ENCODE results near the gene CCDC136. TPM values are rescaled to one million over a fixed set of nuclear protein-coding genes. Genes with fewer than 3 reads are reported as not detected.

CCDC136 gene
- total RNA-seq, 1 experiment from 2014 or later, result 11.1 TPM

GRCh38 chr7:128848289-128849155 lies 56.8 kb downstream of the CCDC136 start:
- BruUV-seq (replicated peaks), result no TSS peak
- Histone ChIP-seq H3K79me2 (ENCODE audit: insufficient read depth, low read length) (no peaks in the 10 kb centered on the region), H3K4me2 (ENCODE audit: low read length) (no peak overlapping the region), H3K4me3 (replicated peaks in 1 of 2; ENCODE audit: low read depth in 1 of 2, low read length in 2 of 2) (no peak overlapping the region), H3K36me3 (ENCODE audit: control insufficient read depth in 1 of 2, insufficient read depth in 2 of 2, low read length in 2 of 2) (peaks cover 2 to 9% of the 10 kb centered on the region in 2 experiments; a peak in 1 of 4 replicates), H3K4me1 (ENCODE audit: control insufficient read depth in 1 of 2, insufficient read depth in 2 of 2, low read length in 2 of 2) (no peaks in the 10 kb centered on the region), H3K27ac (ENCODE audit: low read depth, low read length) (no peak overlapping the region), H4K20me1 (ENCODE audit: insufficient read depth) (no peaks in the 10 kb centered on the region), H3K9me2 (ENCODE audit: insufficient read depth) (no peaks in the 10 kb centered on the region), H3K9me3 (ENCODE audit: control insufficient read depth in 1 of 2, insufficient read depth in 1 of 2, low read depth in 1 of 2, low read length in 2 of 2) (no peaks in the 10 kb centered on the region), H3K9ac (ENCODE audit: low read length) (no peak overlapping the region), H3K27me3 (ENCODE audit: insufficient read depth, low read length) (no peaks in the 10 kb centered on the region), H2AFZ (ENCODE audit: low read depth, low read length, poor library complexity, severe bottlenecking) (no peak overlapping the region)
- no peak for ATAC-seq
- intact Hi-C loops (cut with micrococcal nuclease), result no loop called here
- TF ChIP-seq EGR1 (IDR thresholded peaks at IDR 0.05; ENCODE audit: low read depth) (no peak), JUND (IDR thresholded peaks at IDR 0.05) (no peak), TCF7L2 (IDR thresholded peaks at IDR 0.05; ENCODE audit: borderline replicate concordance, extremely low read depth, insufficient read depth, insufficient read length) (no peak), ZNF274 (IDR thresholded peaks at IDR 0.05; ENCODE audit: low read depth, low read length) (no peak), ZFX (IDR thresholded peaks at IDR 0.05) (no peak)
- POLR2A ChIA-PET, result no interaction called here
- RAD21 ChIA-PET (ENCODE audit: low non-redundant PET in 1 of 2, low total read pairs in 2 of 2, uncharacterized antibody in 2 of 2, unreplicated experiment in 2 of 2), result no interaction called here
- DNase-seq (ENCODE audit: low read depth, low spot score), result no peak
- CTCF ChIA-PET, result no interaction called here

GRCh38 chr7:128849156-128849515 lies 57.4 kb downstream of the CCDC136 start:
- no peaks in the 10 kb centered on the region for H3K79me2 ChIP-seq (ENCODE audit: insufficient read depth, low read length)
- no peaks in the 10 kb centered on the region for H3K9me2 ChIP-seq (ENCODE audit: insufficient read depth)
- peaks cover 2 to 9% of the 10 kb centered on the region in 2 experiments; a peak in 1 of 4 replicates for H3K36me3 ChIP-seq (ENCODE audit: control insufficient read depth in 1 of 2, insufficient read depth in 2 of 2, low read length in 2 of 2)
- intact Hi-C loops (cut with micrococcal nuclease), result no loop called here
- ATAC-seq, result no peak
- CTCF ChIA-PET, result no interaction called here
- no peaks in the 10 kb centered on the region for H3K9me3 ChIP-seq (ENCODE audit: control insufficient read depth in 1 of 2, insufficient read depth in 1 of 2, low read depth in 1 of 2, low read length in 2 of 2)
- no peak overlapping the region for H3K27ac ChIP-seq (ENCODE audit: low read depth, low read length)
- no peak overlapping the region for H2AFZ ChIP-seq (ENCODE audit: low read depth, low read length, poor library complexity, severe bottlenecking)
- H3K4me1 ChIP-seq (ENCODE audit: control insufficient read depth in 1 of 2, insufficient read depth in 2 of 2, low read length in 2 of 2), result no peaks in the 10 kb centered on the region
- DNase-seq (ENCODE audit: low read depth, low spot score), result no peak
- no peak for TF ChIP-seq SP1 (IDR thresholded peaks at IDR 0.05; ENCODE audit: low read depth)
- no peak for TF ChIP-seq TCF7L2 (IDR thresholded peaks at IDR 0.05; ENCODE audit: borderline replicate concordance, extremely low read depth, insufficient read depth, insufficient read length)
- TF ChIP-seq EZH2 (IDR thresholded peaks at IDR 0.05), result no peak
- no peak for TF ChIP-seq YY1 (IDR thresholded peaks at IDR 0.05; ENCODE audit: extremely low read depth, insufficient replicate concordance, low read depth, low read length)
- TF ChIP-seq CBX3 (IDR thresholded peaks at IDR 0.05; ENCODE audit: low read depth), result no peak
- no peak for TF ChIP-seq POLR2AphosphoS5 (IDR thresholded peaks at IDR 0.05; ENCODE audit: low read depth, low read length)
- TF ChIP-seq ELF1 (IDR thresholded peaks at IDR 0.05; ENCODE audit: borderline replicate concordance, low read depth), result no peak
- no peak overlapping the region for H3K4me2 ChIP-seq (ENCODE audit: low read length)
- H3K27me3 ChIP-seq (ENCODE audit: insufficient read depth, low read length), result no peaks in the 10 kb centered on the region
- no peak overlapping the region for H3K9ac ChIP-seq (ENCODE audit: low read length)
- no TSS peak for BruUV-seq (replicated peaks)
- POLR2A ChIA-PET, result no interaction called here
- no peaks in the 10 kb centered on the region for H4K20me1 ChIP-seq (ENCODE audit: insufficient read depth)
- no peak overlapping the region for H3K4me3 ChIP-seq (replicated peaks in 1 of 2; ENCODE audit: low read depth in 1 of 2, low read length in 2 of 2)
- RAD21 ChIA-PET (ENCODE audit: low non-redundant PET in 1 of 2, low total read pairs in 2 of 2, uncharacterized antibody in 2 of 2, unreplicated experiment in 2 of 2), result no interaction called here
